SU-DHL-6 (cell line): ENCODE measurements around the gene LCTL.

Experiments
- CTCF ChIP-seq: fragments of 200-600 bp; sonication (generic); IDR thresholded peaks from one replicate; pipeline ENCODE4 v1.5.1; 2017; ENCODE audit warnings: antibody characterized with exemption, mild to moderate bottlenecking, low read length, moderate library complexity; ENCODE audit not compliant: insufficient read depth, poor library complexity, severe bottlenecking
- EZH2phosphoT487 ChIP-seq: fragments of 200-600 bp; sonication (generic), shearing (Covaris generic); conservative IDR thresholded peaks from 2 replicates; pipeline ENCODE4 v1.6.1; 2018; ENCODE audit warnings: mild to moderate bottlenecking, antibody characterized with exemption, low read length, moderate library complexity, mixed read lengths

DNA sequence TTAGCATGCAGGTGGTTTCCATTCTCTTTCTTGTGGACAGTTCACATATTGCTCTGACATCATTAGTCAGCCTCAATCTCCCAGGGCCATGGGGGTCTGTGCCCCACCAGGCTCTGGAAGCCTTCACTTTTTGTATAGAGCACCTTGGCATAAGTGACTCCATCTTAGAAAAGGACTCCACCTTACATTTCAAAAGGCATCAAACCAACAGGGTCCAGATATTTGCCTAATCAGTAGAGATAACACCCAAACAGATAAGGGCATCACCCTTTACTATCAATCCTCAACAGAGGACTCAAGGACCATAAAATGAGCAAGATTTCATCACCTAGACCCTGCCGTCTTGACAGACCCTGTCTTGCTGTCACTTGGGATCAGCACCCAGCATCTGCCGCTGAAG is 35.7 kb upstream of the LCTL start:
- TF ChIP-seq CTCF (no peak), EZH2phosphoT487 (no peak)
